Femur (tissue), 1 donor: ENCODE data around the gene ARFRP1.
"Not testable (repeated sequence)": the region's sequence is repeated elsewhere in the genome, so short reads cannot be mapped to it uniquely, and the experiment has no call there.

Experiments
- DNase-seq: peaks from one replicate; pipeline ENCODE4 v3.0.0-alpha.2; 2017

ARFRP1 gene

GRCh38 chr20:63671695-63672094, 36.1 kb downstream of the ARFRP1 start:
- not testable (repeated sequence) for DNase-seq

- no peak for DNase-seq
Observed at GRCh38 chr20:63668351-63668750, 39.4 kb downstream of the ARFRP1 start.

- DNase-seq, result no peak
Observed at GRCh38 chr20:63667858-63668257, 39.9 kb downstream of the ARFRP1 start.

GRCh38 chr20:63665708-63666107, 42.1 kb downstream of the ARFRP1 start:
- DNase-seq, result no peak

- no peak for DNase-seq
Observed at GRCh38 chr20:63664861-63665594, 42.7 kb downstream of the ARFRP1 start.

GRCh38 chr20:63664143-63664851, 43.5 kb downstream of the ARFRP1 start:
- no peak for DNase-seq

GRCh38 chr20:63663332-63664066, 44.3 kb downstream of the ARFRP1 start:
- DNase-seq, result no peak

- DNase-seq, result no peak
Observed at GRCh38 chr20:63662813-63663189, 45.0 kb downstream of the ARFRP1 start.

GRCh38 chr20:63661959-63662812, 45.6 kb downstream of the ARFRP1 start:
- no peak for DNase-seq

- DNase-seq, result no peak
Observed at GRCh38 chr20:63661108-63661507, 46.7 kb downstream of the ARFRP1 start.

- no peak for DNase-seq
Observed at GRCh38 chr20:63660622-63661021, 47.2 kb downstream of the ARFRP1 start.

- DNase-seq, result not testable (repeated sequence)
Observed at GRCh38 chr20:63660174-63660573, 47.6 kb downstream of the ARFRP1 start.

- no peak for DNase-seq
Observed at GRCh38 chr20:63659370-63659769, 48.4 kb downstream of the ARFRP1 start.

GRCh38 chr20:63658749-63659187, 49.0 kb downstream of the ARFRP1 start:
- DNase-seq, result no peak

GRCh38 chr20:63657937-63658748, 49.6 kb downstream of the ARFRP1 start, which contains the start of gene RTEL1:
Gene RTEL1, plus strand, starts transcription at chr20:63658312. Its CDS starts 1,091 bp downstream, at chr20:63659403.
- peak; percentile 96 for DNase-seq

GRCh38 chr20:63657260-63657936, 50.4 kb downstream of the ARFRP1 start:
- no peak for DNase-seq

- DNase-seq, result no peak
Observed at GRCh38 chr20:63656451-63656850, 51.3 kb downstream of the ARFRP1 start.

GRCh38 chr20:63655249-63655648, 52.5 kb downstream of the ARFRP1 start:
- DNase-seq, result no peak

GRCh38 chr20:63653974-63654668, 53.7 kb downstream of the ARFRP1 start:
- no peak for DNase-seq
